GM23338 (cell line): ENCODE data around the gene DIP2C. TPM values are rescaled to one million over a fixed set of nuclear protein-coding genes. Genes with fewer than 3 reads are reported as not detected.
"Not testable (repeated sequence)": the region's sequence is repeated elsewhere in the genome, so short reads cannot be mapped to it uniquely, and the experiment has no call there.

Experiments used
- ATAC-seq: fragments of 200-7000 bp; cut with Tn5 transposase; 3 replicates; pipeline ENCODE4 v1.9.1; 2020
- DNase-seq: peaks from one replicate; pipeline ENCODE4 v3.0.0-alpha.2; 2015; ENCODE audit warnings: low spot score
- H2AFZ ChIP-seq: fragments of 200-600 bp; sonication (generic); 2 replicates; pipeline ENCODE4 v1.8.0; 2016; ENCODE audit warnings: antibody characterized with exemption, mild to moderate bottlenecking, moderate library complexity
- H3F3A ChIP-seq: fragments of 200-600 bp; sonication (generic); replicated peaks from 2 replicates; pipeline ENCODE4 v1.8.0; 2017; ENCODE audit warnings: antibody characterized with exemption, mixed run types, low read depth
- H3K27ac ChIP-seq: fragments of 200-600 bp; sonication (generic); 2 replicates; pipeline ENCODE4 v1.6.1; 2016; ENCODE audit warnings: low read depth
- H3K27me3 ChIP-seq: fragments of 200-600 bp; sonication (generic); 2 replicates; pipeline ENCODE4 v1.8.0; 2016; ENCODE audit warnings: mild to moderate bottlenecking, mixed run types, moderate library complexity; ENCODE audit not compliant: insufficient read depth
- H3K36me3 ChIP-seq: fragments of 200-600 bp; sonication (generic); 2 replicates; pipeline ENCODE4 v1.8.0; 2016; ENCODE audit warnings: mild to moderate bottlenecking; ENCODE audit not compliant: insufficient read depth
- H3K4me1 ChIP-seq: fragments of 200-600 bp; sonication (generic); 2 replicates; pipeline ENCODE4 v1.8.0; 2016; ENCODE audit warnings: mild to moderate bottlenecking, moderate library complexity; ENCODE audit not compliant: insufficient read depth
- H3K4me2 ChIP-seq: fragments of 200-600 bp; sonication (generic); 2 replicates; pipeline ENCODE4 v1.7.1; 2017; ENCODE audit warnings: mixed run types
- H3K4me3 ChIP-seq: fragments of 200-600 bp; sonication (generic); 2 replicates; pipeline ENCODE4 v1.6.1; 2016; ENCODE audit warnings: mixed run types
- H3K79me2 ChIP-seq: fragments of 200-600 bp; sonication (generic); replicated peaks from 2 replicates; pipeline ENCODE4 v1.8.0; 2017; ENCODE audit warnings: mild to moderate bottlenecking; ENCODE audit not compliant: insufficient read depth
- H3K9me2 ChIP-seq: fragments of 200-600 bp; sonication (generic); 2 replicates; pipeline ENCODE4 v1.8.0; 2017; ENCODE audit not compliant: insufficient read depth
- H4K20me1 ChIP-seq: fragments of 200-600 bp; sonication (generic); replicated peaks from 2 replicates; pipeline ENCODE4 v1.8.0; 2017; ENCODE audit warnings: mild to moderate bottlenecking; ENCODE audit not compliant: insufficient read depth
- H3K27ac Mint-ChIP-seq: 2 replicates; pipeline ENCODE4 v1.8.0; 2020; ENCODE audit warnings: inconsistent platforms, mild to moderate bottlenecking, moderate library complexity, mixed read lengths
- H3K27me3 Mint-ChIP-seq: 3 replicates; pipeline ENCODE4 v1.8.0; 2022; ENCODE audit warnings: low read depth, mild to moderate bottlenecking, moderate library complexity, mixed read lengths, inconsistent platforms; ENCODE audit not compliant: insufficient read depth, poor library complexity
- H3K36me3 Mint-ChIP-seq: 3 replicates; pipeline ENCODE4 v1.8.0; 2021; ENCODE audit warnings: low read depth, mild to moderate bottlenecking, inconsistent platforms, moderate library complexity, mixed read lengths
- H3K4me1 Mint-ChIP-seq: 3 replicates; pipeline ENCODE4 v1.8.0; 2020; ENCODE audit warnings: mild to moderate bottlenecking, inconsistent platforms, mixed read lengths
- H3K4me3 Mint-ChIP-seq: 3 replicates; pipeline ENCODE4 v1.8.0; 2021; ENCODE audit warnings: moderate library complexity, mild to moderate bottlenecking, inconsistent platforms, mixed read lengths
- H3K9me3 Mint-ChIP-seq: 3 replicates; pipeline ENCODE4 v1.8.0; 2020; ENCODE audit warnings: moderate library complexity, mild to moderate bottlenecking, inconsistent platforms, mixed read lengths
- CREB1 ChIP-seq: fragments of 250-450 bp; sonication (Bioruptor Pico); IDR thresholded peaks from 2 replicates; pipeline ENCODE4 v1.5.0; 2020; ENCODE audit warnings: low read depth, mild to moderate bottlenecking, moderate library complexity
- CTCF ChIP-seq, 2 experiments: fragments of 200-600 bp in 1 of 2; sonication (generic) in 1 of 2; conservative IDR thresholded peaks; 2 replicates each; pipeline versions ENCODE4 v1.5.1 to v1.6.1; 2016 to 2017; ENCODE audit warnings: antibody characterized with exemption in 2 of 2, low read depth in 2 of 2, mild to moderate bottlenecking in 2 of 2, moderate library complexity in 1 of 2
- ETS1 ChIP-seq: IDR thresholded peaks from 2 replicates; pipeline ENCODE4 v1.6.1; 2016; ENCODE audit warnings: antibody characterized with exemption
- NANOG ChIP-seq: IDR thresholded peaks from 2 replicates; pipeline ENCODE4 v1.6.1; 2016; ENCODE audit warnings: antibody characterized with exemption, borderline replicate concordance
- POLR2AphosphoS5 ChIP-seq: IDR thresholded peaks from 2 replicates; pipeline ENCODE4 v1.6.1; 2016; ENCODE audit warnings: antibody characterized with exemption, low read depth
- REST ChIP-seq: IDR thresholded peaks from one replicate; pipeline ENCODE4 v1.6.1; 2018; ENCODE audit warnings: antibody characterized with exemption; ENCODE audit not compliant: unreplicated experiment
- STAT1 ChIP-seq: IDR thresholded peaks from one replicate; pipeline ENCODE4 v1.6.1; 2016; ENCODE audit warnings: antibody characterized with exemption; ENCODE audit not compliant: unreplicated experiment
- polyA plus RNA-seq: library from polyadenylated mRNA; unstranded; fragments of >200 nt; fragmentation: Nextera tagmentation; extraction: Ambion mirVana; gene quantifications from 2 replicates; pipeline ENCODE4 v1.2.1, GENCODE V29; 2016
- total RNA-seq: library from RNA; depleted of rRNA; stranded (reverse); fragments of >200 nt; shearing (Covaris generic); gene quantifications from 2 replicates; pipeline ENCODE4 v1.2.3, GENCODE V29; 2014

DIP2C gene
- total and polyA plus RNA-seq, 2 experiments from 2014 or later: 5.1 to 7.7 TPM

GRCh38 chr10:347774-348173 is 341.7 kb downstream of the DIP2C start:
- not testable (repeated sequence) for H3K27ac ChIP-seq, H3K4me1 ChIP-seq, H3K9me2 ChIP-seq, H3K4me3 ChIP-seq, H3K4me1 Mint-ChIP-seq, H3K36me3 ChIP-seq, H3K4me2 ChIP-seq, H3K27me3 Mint-ChIP-seq, H2AFZ ChIP-seq, H3K9me3 Mint-ChIP-seq, DNase-seq, H3K27ac Mint-ChIP-seq, H3K4me3 Mint-ChIP-seq, H3K79me2 ChIP-seq, ATAC-seq, H3K36me3 Mint-ChIP-seq, H4K20me1 ChIP-seq, H3K27me3 ChIP-seq, H3F3A ChIP-seq

GRCh38 chr10:347190-347589 is 342.3 kb downstream of the DIP2C start:
- H3K36me3 Mint-ChIP-seq, H3K4me1 Mint-ChIP-seq, H4K20me1 ChIP-seq, H2AFZ ChIP-seq, H3K9me2 ChIP-seq, H3K4me1 ChIP-seq, H3K4me3 Mint-ChIP-seq, H3K4me3 ChIP-seq, H3F3A ChIP-seq, H3K27me3 ChIP-seq, H3K79me2 ChIP-seq, H3K27ac Mint-ChIP-seq, H3K27ac ChIP-seq, ATAC-seq, H3K9me3 Mint-ChIP-seq, DNase-seq, H3K36me3 ChIP-seq, H3K4me2 ChIP-seq: not testable (repeated sequence)
- H3K27me3 Mint-ChIP-seq: peaks cover 12% of the 10 kb centered on the region

- no peaks in the 10 kb centered on the region for H4K20me1 ChIP-seq
- Mint-ChIP-seq H3K36me3 (no peaks in the 10 kb centered on the region; the same call in 2 of the 3 replicates), H3K27ac (no peak overlapping the region), H3K4me3 (no peak overlapping the region), H3K27me3 (peaks cover 12% of the 10 kb centered on the region), H3K4me1 (no peaks in the 10 kb centered on the region), H3K9me3 (peaks cover 5% of the 10 kb centered on the region; the same call in 1 of the 3 replicates)
- no peak overlapping the region for H3K4me3 ChIP-seq
- H3K27ac ChIP-seq: no peak overlapping the region
- H3K79me2 ChIP-seq: no peaks in the 10 kb centered on the region
- H2AFZ ChIP-seq: no peak overlapping the region
- no peaks in the 10 kb centered on the region for H3K9me2 ChIP-seq
- H3K36me3 ChIP-seq: no peaks in the 10 kb centered on the region
- no peaks in the 10 kb centered on the region for H3F3A ChIP-seq
- DNase-seq (no peak), ATAC-seq (no peak)
- no peak overlapping the region for H3K4me2 ChIP-seq
- no peaks in the 10 kb centered on the region for H3K4me1 ChIP-seq
- H3K27me3 ChIP-seq: no peaks in the 10 kb centered on the region
- TF ChIP-seq NANOG (no peak), STAT1 (no peak), CREB1 (CRISPR knock-in tag) (no peak), REST (no peak), ETS1 (no peak), POLR2AphosphoS5 (no peak), CTCF (conservative IDR thresholded peaks at IDR 0.05; ENCODE audit: low read depth in 2 of 2) (no peak)
Measured at GRCh38 chr10:344582-345200, 344.8 kb downstream of the DIP2C start.
